Chondrocyte (in vitro differentiated cells): ENCODE measurements around the gene RALGAPA2. TPM values are rescaled to one million over a fixed set of nuclear protein-coding genes. Genes with fewer than 3 reads are reported as not detected.

ENCODE experiments used
- DNase-seq: peaks from one replicate; pipeline ENCODE4 v3.0.0; 2021; ENCODE audit warnings: mixed read lengths, low spot score
- H3K27ac Mint-ChIP-seq: one replicate; pipeline ENCODE4 v1.8.0; 2021; ENCODE audit warnings: mild to moderate bottlenecking, moderate library complexity, mixed read lengths; ENCODE audit not compliant: unreplicated experiment
- H3K27me3 Mint-ChIP-seq: 2 replicates; pipeline ENCODE4 v1.8.0; 2021; ENCODE audit warnings: low read depth, mixed read lengths
- H3K36me3 Mint-ChIP-seq: 2 replicates; pipeline ENCODE4 v1.8.0; 2021; ENCODE audit warnings: low read depth, mixed read lengths
- H3K4me1 Mint-ChIP-seq: 2 replicates; pipeline ENCODE4 v1.8.0; 2021; ENCODE audit warnings: low read depth, mild to moderate bottlenecking, mixed read lengths
- H3K4me3 Mint-ChIP-seq: one replicate; pipeline ENCODE4 v1.8.0; 2021; ENCODE audit warnings: mild to moderate bottlenecking, moderate library complexity, mixed read lengths; ENCODE audit not compliant: unreplicated experiment
- H3K9me3 Mint-ChIP-seq: 2 replicates; pipeline ENCODE4 v1.8.0; 2021; ENCODE audit warnings: low read depth, mixed read lengths
- total RNA-seq: library from RNA; stranded (reverse); gene quantifications from 3 replicates; pipeline ENCODE4 v1.2.1, GENCODE V29; 2021
- TF ChIP-seq, protein P1 (sequence below): fragments of 200-600 bp; sonication (generic); IDR thresholded peaks from 2 replicates; pipeline ENCODE4 v1.5.0; 2021; ENCODE audit warnings: antibody characterized with exemption, mild to moderate bottlenecking, moderate library complexity

RALGAPA2 gene
- total RNA-seq, 1 donor from 2014 or later = 9.5 TPM

DNA sequence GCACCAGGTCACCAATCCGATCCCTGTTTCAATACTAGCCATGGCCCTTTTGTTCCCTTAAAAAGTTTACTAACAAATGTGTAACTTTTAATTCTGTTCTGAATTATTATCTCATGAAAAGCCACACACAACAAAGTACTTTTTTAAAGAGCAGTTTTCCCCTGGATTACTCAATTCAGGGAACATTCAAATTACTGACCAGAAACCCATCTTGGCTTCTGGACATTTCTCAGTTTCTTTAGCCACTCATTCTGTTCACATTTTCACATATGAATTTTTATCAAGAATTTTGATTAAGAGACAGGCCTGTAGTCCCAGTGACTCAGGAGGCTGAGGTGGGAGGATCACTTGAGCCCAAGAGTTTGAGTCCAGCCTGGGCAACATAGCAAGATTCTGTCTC, 297.1 kb downstream of the RALGAPA2 start:
- TF ChIP-seq, protein P1, sequence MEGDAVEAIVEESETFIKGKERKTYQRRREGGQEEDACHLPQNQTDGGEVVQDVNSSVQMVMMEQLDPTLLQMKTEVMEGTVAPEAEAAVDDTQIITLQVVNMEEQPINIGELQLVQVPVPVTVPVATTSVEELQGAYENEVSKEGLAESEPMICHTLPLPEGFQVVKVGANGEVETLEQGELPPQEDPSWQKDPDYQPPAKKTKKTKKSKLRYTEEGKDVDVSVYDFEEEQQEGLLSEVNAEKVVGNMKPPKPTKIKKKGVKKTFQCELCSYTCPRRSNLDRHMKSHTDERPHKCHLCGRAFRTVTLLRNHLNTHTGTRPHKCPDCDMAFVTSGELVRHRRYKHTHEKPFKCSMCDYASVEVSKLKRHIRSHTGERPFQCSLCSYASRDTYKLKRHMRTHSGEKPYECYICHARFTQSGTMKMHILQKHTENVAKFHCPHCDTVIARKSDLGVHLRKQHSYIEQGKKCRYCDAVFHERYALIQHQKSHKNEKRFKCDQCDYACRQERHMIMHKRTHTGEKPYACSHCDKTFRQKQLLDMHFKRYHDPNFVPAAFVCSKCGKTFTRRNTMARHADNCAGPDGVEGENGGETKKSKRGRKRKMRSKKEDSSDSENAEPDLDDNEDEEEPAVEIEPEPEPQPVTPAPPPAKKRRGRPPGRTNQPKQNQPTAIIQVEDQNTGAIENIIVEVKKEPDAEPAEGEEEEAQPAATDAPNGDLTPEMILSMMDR = no peak
- Mint-ChIP-seq H3K27me3 (no peaks in the 10 kb centered on the region), H3K4me3 (no peak overlapping the region), H3K9me3 (no peaks in the 10 kb centered on the region), H3K27ac (no peak overlapping the region), H3K4me1 (peaks cover 3% of the 10 kb centered on the region), H3K36me3 (no peaks in the 10 kb centered on the region)
- no peak for DNase-seq

DNA sequence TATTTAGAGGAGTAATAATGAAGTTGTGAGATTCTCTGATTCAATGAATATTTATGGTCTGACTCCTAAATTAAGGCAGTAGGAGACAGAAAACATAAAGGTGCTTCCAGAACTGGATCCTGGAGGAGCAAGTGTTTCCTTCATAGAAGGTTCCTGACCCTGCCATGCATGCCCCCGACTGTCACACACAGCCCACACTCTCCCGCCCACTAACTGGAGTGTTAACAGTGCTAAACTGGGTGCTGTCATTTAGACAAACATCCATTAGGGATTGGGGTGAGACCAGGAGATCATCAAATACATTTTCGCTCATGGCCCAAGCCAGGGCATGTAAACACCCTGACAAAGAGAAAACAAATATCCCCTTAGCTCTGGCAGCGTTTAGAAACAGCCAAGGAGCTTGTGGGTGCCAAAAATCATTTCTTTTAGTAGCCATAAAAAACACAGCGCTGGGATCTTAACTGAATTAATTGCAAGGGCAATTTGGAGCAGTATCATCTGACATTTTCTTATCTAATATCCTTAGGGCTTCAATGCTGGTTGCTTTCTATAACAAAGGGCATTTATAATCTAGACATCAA, 297.7 kb downstream of the RALGAPA2 start:
- DNase-seq = no peak
- H3K27me3 Mint-ChIP-seq = no peaks in the 10 kb centered on the region
- no peak overlapping the region for H3K27ac Mint-ChIP-seq
- TF ChIP-seq, protein P1 = no peak
- H3K36me3 Mint-ChIP-seq = no peaks in the 10 kb centered on the region
- no peak overlapping the region for H3K4me3 Mint-ChIP-seq
- H3K9me3 Mint-ChIP-seq = no peaks in the 10 kb centered on the region
- H3K4me1 Mint-ChIP-seq = peaks cover 3% of the 10 kb centered on the region

DNA sequence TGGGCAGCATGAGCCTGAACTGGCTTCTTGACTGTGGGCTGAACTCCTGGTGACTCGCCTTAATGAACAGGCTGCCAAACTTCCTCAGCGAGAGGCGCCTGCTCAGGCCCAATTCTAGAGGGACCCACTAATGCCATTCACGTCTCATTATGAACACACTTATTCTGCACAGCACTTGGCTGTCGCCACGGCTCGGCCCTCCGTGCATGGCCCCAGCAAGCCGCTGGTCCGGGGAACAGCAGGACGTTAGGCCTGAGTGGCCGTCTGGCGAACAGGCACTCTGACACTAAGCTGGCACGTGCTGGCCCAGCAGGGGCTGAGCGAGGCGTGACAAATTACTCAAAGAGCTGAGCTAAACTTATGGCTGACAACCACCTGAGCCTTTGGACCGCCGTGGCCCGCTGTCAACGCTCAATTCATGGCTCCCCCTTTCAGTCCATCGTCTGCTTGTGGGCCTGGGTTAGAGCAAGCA, 298.6 kb downstream of the RALGAPA2 start:
- Mint-ChIP-seq H3K4me3 (no peak overlapping the region), H3K27me3 (no peaks in the 10 kb centered on the region), H3K9me3 (no peaks in the 10 kb centered on the region), H3K36me3 (no peaks in the 10 kb centered on the region), H3K27ac (no peak overlapping the region), H3K4me1 (no peaks in the 10 kb centered on the region)
- TF ChIP-seq, protein P1 = no peak
- no peak for DNase-seq

DNA sequence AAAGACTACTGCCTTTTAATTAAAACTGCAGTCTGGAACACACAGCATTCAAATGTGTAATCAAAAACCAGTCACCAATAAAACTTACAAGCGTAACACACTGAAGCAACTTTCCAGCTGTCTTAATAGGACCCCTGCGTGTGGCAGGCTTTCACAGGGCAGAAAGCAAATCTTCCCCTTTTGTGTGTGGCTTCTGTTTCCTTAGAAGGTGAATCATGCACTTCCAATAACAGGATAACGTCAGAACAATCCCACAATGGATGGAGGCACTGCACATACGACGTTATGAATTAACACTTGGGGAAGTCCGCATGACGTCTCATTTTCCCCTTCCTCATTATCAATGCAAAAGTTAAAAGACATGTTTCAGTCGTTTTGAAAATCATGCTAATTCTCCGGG, 299.7 kb downstream of the RALGAPA2 start:
- Mint-ChIP-seq H3K9me3 (no peaks in the 10 kb centered on the region), H3K27ac (no peak overlapping the region), H3K36me3 (no peaks in the 10 kb centered on the region), H3K27me3 (no peaks in the 10 kb centered on the region), H3K4me3 (no peak overlapping the region), H3K4me1 (no peaks in the 10 kb centered on the region)
- no peak for DNase-seq
- TF ChIP-seq, protein P1 = no peak

DNA sequence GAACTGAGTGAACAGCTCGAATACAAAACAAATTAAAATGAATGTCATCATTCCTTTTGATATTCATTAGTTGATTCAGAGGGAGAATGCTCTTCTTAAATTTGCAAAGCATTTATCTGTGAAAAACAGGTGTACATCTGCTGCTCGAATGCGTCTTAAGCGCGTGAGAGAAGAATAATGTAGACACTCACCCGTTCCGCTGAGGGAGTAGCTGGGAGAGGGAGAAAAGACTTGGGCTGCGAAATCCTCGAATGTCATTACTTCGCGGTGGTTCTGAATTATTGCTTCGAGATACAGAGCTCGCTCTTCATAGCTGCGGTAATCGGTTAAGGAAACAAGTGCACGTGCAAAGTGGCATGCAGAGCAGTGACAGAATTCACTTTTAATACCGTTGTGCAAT, 300.6 kb downstream of the RALGAPA2 start:
- Mint-ChIP-seq H3K36me3 (no peaks in the 10 kb centered on the region), H3K27ac (no peak overlapping the region), H3K9me3 (no peaks in the 10 kb centered on the region), H3K4me1 (no peaks in the 10 kb centered on the region), H3K4me3 (no peak overlapping the region), H3K27me3 (no peaks in the 10 kb centered on the region)
- TF ChIP-seq, protein P1 = no peak
- no peak for DNase-seq
